Lower leg skin (tissue), 3 donors: ENCODE measurements around the gene GSTP1.
A peak's percentile ranks its signal among the peaks of the same experiment; 100 is the strongest.

Source experiments
- CTCF ChIP-seq, 3 donors: fragments of 450-650 bp; IDR thresholded peaks; one replicate each; pipeline ENCODE4 v1.5.1; 2016; ENCODE audit warnings: antibody characterized with exemption in 3 of 3, mild to moderate bottlenecking in 3 of 3, moderate library complexity in 2 of 3
- POLR2A ChIP-seq, 2 donors: fragments of 450-650 bp; IDR thresholded peaks; one replicate each; pipeline ENCODE4 v1.6.1; 2016 to 2017; ENCODE audit warnings: antibody characterized with exemption in 2 of 2, mild to moderate bottlenecking in 1 of 2, moderate library complexity in 1 of 2

- TF ChIP-seq CTCF (IDR thresholded peaks at IDR 0.05) (peak in 1 of 3 donors; percentile 78), POLR2A (IDR thresholded peaks at IDR 0.05) (no peak)
These were observed 23.1 kb downstream of the GSTP1 start, which contains the start of gene NDUFV1 for GRCh38 chr11:67606492-67607295.
